Adrenal gland (tissue), 5 donors: Measurements from ENCODE around the gene FAM181A.

Experiments used
- POLR2A ChIP-seq, 2 donors: fragments of 450-650 bp; IDR thresholded peaks; one replicate each; pipeline ENCODE4 v1.6.1; 2017; ENCODE audit warnings: antibody characterized with exemption in 2 of 2, mild to moderate bottlenecking in 2 of 2, moderate library complexity in 1 of 2
- TF ChIP-seq, protein P1 (sequence below), 6 experiments: fragments of 450-650 bp in 4 of 6; fragments of 200-600 bp in 2 of 6; sonication (generic) in 1 of 6; IDR thresholded peaks; 1 replicate in 5 of 6; 2 replicates in 1 of 6; pipeline versions ENCODE4 v1.5.1 to v1.8.0; 2016 to 2021; ENCODE audit warnings: antibody characterized with exemption in 6 of 6, mild to moderate bottlenecking in 2 of 6, moderate library complexity in 1 of 6
- donor health status: DM: no; HTN: no; CAD: no.

GRCh38 chr14:93926873-93927799 lies at the start of gene FAM181A:
- TF ChIP-seq, protein P1, sequence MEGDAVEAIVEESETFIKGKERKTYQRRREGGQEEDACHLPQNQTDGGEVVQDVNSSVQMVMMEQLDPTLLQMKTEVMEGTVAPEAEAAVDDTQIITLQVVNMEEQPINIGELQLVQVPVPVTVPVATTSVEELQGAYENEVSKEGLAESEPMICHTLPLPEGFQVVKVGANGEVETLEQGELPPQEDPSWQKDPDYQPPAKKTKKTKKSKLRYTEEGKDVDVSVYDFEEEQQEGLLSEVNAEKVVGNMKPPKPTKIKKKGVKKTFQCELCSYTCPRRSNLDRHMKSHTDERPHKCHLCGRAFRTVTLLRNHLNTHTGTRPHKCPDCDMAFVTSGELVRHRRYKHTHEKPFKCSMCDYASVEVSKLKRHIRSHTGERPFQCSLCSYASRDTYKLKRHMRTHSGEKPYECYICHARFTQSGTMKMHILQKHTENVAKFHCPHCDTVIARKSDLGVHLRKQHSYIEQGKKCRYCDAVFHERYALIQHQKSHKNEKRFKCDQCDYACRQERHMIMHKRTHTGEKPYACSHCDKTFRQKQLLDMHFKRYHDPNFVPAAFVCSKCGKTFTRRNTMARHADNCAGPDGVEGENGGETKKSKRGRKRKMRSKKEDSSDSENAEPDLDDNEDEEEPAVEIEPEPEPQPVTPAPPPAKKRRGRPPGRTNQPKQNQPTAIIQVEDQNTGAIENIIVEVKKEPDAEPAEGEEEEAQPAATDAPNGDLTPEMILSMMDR (IDR thresholded peaks at IDR 0.05) = no peak
- TF ChIP-seq POLR2A (IDR thresholded peaks at IDR 0.05) = no peak
